ENCODE results near the gene APEH. TPM values are rescaled to one million over a fixed set of nuclear protein-coding genes. Genes with fewer than 3 reads are reported as not detected.

The APEH gene
- total RNA-seq, 1 experiment from 2014 or later, result 236 TPM

GRCh38 chr3:49626101-49626581 is 48.0 kb upstream of the APEH start:
- Histone ChIP-seq H3K27me3 (ENCODE audit: low read length) (no peaks in the 10 kb centered on the region), H3K27ac (ENCODE audit: low read length) (no peak overlapping the region), H3K4me3 (ENCODE audit: low read length) (no peak overlapping the region), H3K9ac (ENCODE audit: low read length) (no peak overlapping the region), H3K36me3 (ENCODE audit: low read depth, low read length) (no peaks in the 10 kb centered on the region), H3K9me3 (ENCODE audit: low read length) (no peaks in the 10 kb centered on the region), H3K79me2 (ENCODE audit: low read length) (no peaks in the 10 kb centered on the region), H2AFZ (ENCODE audit: low read length) (no peak overlapping the region), H3K4me2 (ENCODE audit: low read length) (no peak overlapping the region), H4K20me1 (ENCODE audit: low read length) (no peaks in the 10 kb centered on the region), H3K9me2 (replicated peaks; ENCODE audit: low read length) (no peaks in the 10 kb centered on the region), H3F3A (ENCODE audit: low read length, unreplicated experiment) (no peaks in the 10 kb centered on the region), H3K4me1 (ENCODE audit: insufficient read depth, low read length) (peaks cover 10% of the 10 kb centered on the region; the same call in 1 of the 2 replicates)
- POLR2A ChIA-PET (ENCODE audit: unreplicated experiment), result interaction anchor here (0.6 kb wide), 1 partner anchor 97 kb away, joined by 4 read pairs; no protein-coding TSS in a partner anchor
- ATAC-seq (no peak; the same call in 1 of the 2 replicates), DNase-seq (no peak)
- CTCF ChIA-PET, result no interaction called here
- TF ChIP-seq CTCF (conservative IDR thresholded peaks at IDR 0.05; ENCODE audit: low read depth, low read length) (no peak), EZH2phosphoT487 (IDR thresholded peaks at IDR 0.05; ENCODE audit: borderline replicate concordance, low read length) (no peak), EZH2 (IDR thresholded peaks at IDR 0.05; ENCODE audit: low read length, unreplicated experiment) (no peak)
- no TSS peak for BruUV-seq (replicated peaks)
- intact Hi-C loops (cut with micrococcal nuclease), result no loop called here

GRCh38 chr3:49626796-49627195 is 47.4 kb upstream of the APEH start:
- Histone ChIP-seq H3K36me3 (ENCODE audit: low read depth, low read length) (no peaks in the 10 kb centered on the region), H2AFZ (ENCODE audit: low read length) (no peak overlapping the region), H3K4me3 (ENCODE audit: low read length) (no peak overlapping the region), H3K4me1 (ENCODE audit: insufficient read depth, low read length) (peaks cover 10% of the 10 kb centered on the region; the same call in 1 of the 2 replicates), H3K9ac (ENCODE audit: low read length) (no peak overlapping the region), H4K20me1 (ENCODE audit: low read length) (no peaks in the 10 kb centered on the region), H3K79me2 (ENCODE audit: low read length) (no peaks in the 10 kb centered on the region), H3K9me3 (ENCODE audit: low read length) (no peaks in the 10 kb centered on the region), H3K27ac (ENCODE audit: low read length) (no peak overlapping the region), H3K9me2 (replicated peaks; ENCODE audit: low read length) (no peaks in the 10 kb centered on the region), H3F3A (ENCODE audit: low read length, unreplicated experiment) (no peaks in the 10 kb centered on the region), H3K4me2 (ENCODE audit: low read length) (no peak overlapping the region), H3K27me3 (ENCODE audit: low read length) (no peaks in the 10 kb centered on the region)
- no TSS peak for BruUV-seq (replicated peaks)
- intact Hi-C loops (cut with micrococcal nuclease), result no loop called here
- CTCF ChIA-PET, result no interaction called here
- DNase-seq (no peak), ATAC-seq (no peak)
- TF ChIP-seq EZH2 (IDR thresholded peaks at IDR 0.05; ENCODE audit: low read length, unreplicated experiment) (no peak), EZH2phosphoT487 (IDR thresholded peaks at IDR 0.05; ENCODE audit: borderline replicate concordance, low read length) (no peak), CTCF (conservative IDR thresholded peaks at IDR 0.05; ENCODE audit: low read depth, low read length) (no peak)
- POLR2A ChIA-PET (ENCODE audit: unreplicated experiment), result interaction anchor here (0.6 kb wide), 1 partner anchor 96 kb away, joined by 4 read pairs; no protein-coding TSS in a partner anchor

- Histone ChIP-seq H3K4me3 (ENCODE audit: low read length) (no peak overlapping the region), H3K4me1 (ENCODE audit: insufficient read depth, low read length) (peaks cover 10% of the 10 kb centered on the region; the same call in 1 of the 2 replicates), H3K36me3 (ENCODE audit: low read depth, low read length) (no peaks in the 10 kb centered on the region), H3K9me2 (replicated peaks; ENCODE audit: low read length) (no peaks in the 10 kb centered on the region), H3K27me3 (ENCODE audit: low read length) (no peaks in the 10 kb centered on the region), H3K27ac (ENCODE audit: low read length) (no peak overlapping the region), H3K9me3 (ENCODE audit: low read length) (no peaks in the 10 kb centered on the region), H3K9ac (ENCODE audit: low read length) (no peak overlapping the region), H4K20me1 (ENCODE audit: low read length) (no peaks in the 10 kb centered on the region), H3K79me2 (ENCODE audit: low read length) (no peaks in the 10 kb centered on the region), H2AFZ (ENCODE audit: low read length) (no peak overlapping the region), H3F3A (ENCODE audit: low read length, unreplicated experiment) (no peaks in the 10 kb centered on the region), H3K4me2 (ENCODE audit: low read length) (no peak overlapping the region)
- TF ChIP-seq CTCF (conservative IDR thresholded peaks at IDR 0.05; ENCODE audit: low read depth, low read length) (no peak), EZH2 (IDR thresholded peaks at IDR 0.05; ENCODE audit: low read length, unreplicated experiment) (no peak), EZH2phosphoT487 (IDR thresholded peaks at IDR 0.05; ENCODE audit: borderline replicate concordance, low read length) (no peak)
- ChIA-PET POLR2A (ENCODE audit: unreplicated experiment) (no interaction called here), CTCF (no interaction called here)
- intact Hi-C loops (cut with micrococcal nuclease), result no loop called here
- ATAC-seq (no peak), DNase-seq (no peak)
- BruUV-seq (replicated peaks), result no TSS peak
Observed at GRCh38 chr3:49627634-49628033, 46.5 kb upstream of the APEH start.
